HEK293 (cell line): ENCODE data around the gene ZNF692.

Experiments
- CTCF ChIA-PET: fragments of 350-600 bp; formaldehyde crosslinking; extraction: SDS; loops from one replicate; lab custom pipeline; 2021; ENCODE audit warnings: antibody characterized with exemption; lab: Yijun Ruan, JAX
- POLR2A ChIA-PET: fragments of 300-600 bp; formaldehyde crosslinking; extraction: SDS; loops from one replicate; lab custom pipeline; 2020; ENCODE audit warnings: antibody characterized with exemption, inconsistent platforms; lab: Yijun Ruan, JAX
- H3K27ac ChIP-seq: fragments of 200-500 bp; sonication (Bioruptor generic); 2 replicates; pipeline ENCODE4 v1.5.1; 2014; ENCODE audit warnings: low read depth, low read length, control low read depth, inconsistent platforms; ENCODE audit errors: extremely low read depth
- H3K36me3 ChIP-seq, 2 experiments: fragments of 200-500 bp in 1 of 2; sonication (Bioruptor generic) in 1 of 2; 1 replicate in 1 of 2; 2 replicates in 1 of 2; pipeline ENCODE4 v1.5.1; 2014 to 2017; ENCODE audit warnings: inconsistent platforms in 2 of 2, low read length in 2 of 2; ENCODE audit not compliant: control insufficient read depth in 2 of 2, insufficient read depth in 1 of 2
- H3K4me1 ChIP-seq: fragments of 200-500 bp; sonication (Bioruptor generic); 2 replicates; pipeline ENCODE4 v1.5.1; 2014; ENCODE audit warnings: mild to moderate bottlenecking, low read length, inconsistent platforms; ENCODE audit not compliant: control insufficient read depth, insufficient read depth
- H3K4me3 ChIP-seq: 2 replicates; pipeline ENCODE4 v1.5.1; 2011; ENCODE audit warnings: low read depth, mild to moderate bottlenecking, control low read depth, low read length, moderate library complexity
- H3K9me3 ChIP-seq: fragments of 200-500 bp; sonication (Bioruptor generic); 2 replicates; pipeline ENCODE4 v1.5.1; 2014; ENCODE audit warnings: low read depth, low read length, inconsistent platforms; ENCODE audit not compliant: control insufficient read depth, insufficient read depth
- ATF2 ChIP-seq: fragments of 450-650 bp; formaldehyde crosslinking; IDR thresholded peaks from 2 replicates; pipeline ENCODE4 v1.5.1; 2016; ENCODE audit warnings: missing biosample characterization, missing genetic modification characterization, low read depth
- EGR2 ChIP-seq: fragments of 450-650 bp; formaldehyde crosslinking; IDR thresholded peaks from 2 replicates; pipeline ENCODE4 v1.5.1; 2016; ENCODE audit warnings: low read depth, missing biosample characterization, missing genetic modification characterization
- IKZF3 ChIP-seq: fragments of 450-650 bp; IDR thresholded peaks from 2 replicates; pipeline ENCODE4 v1.5.0; 2018; ENCODE audit warnings: missing biosample characterization, mild to moderate bottlenecking, missing genetic modification characterization, moderate library complexity
- MEIS1 ChIP-seq: sonication (generic); formaldehyde crosslinking; IDR thresholded peaks from 2 replicates; pipeline ENCODE4 v1.8.1; 2022; ENCODE audit warnings: missing genetic modification reagents, mild to moderate bottlenecking, borderline replicate concordance
- TCF7L2 ChIP-seq: IDR thresholded peaks from 2 replicates; pipeline ENCODE4 v1.6.1; 2011; ENCODE audit warnings: low read depth, mild to moderate bottlenecking, inconsistent platforms, low read length, moderate library complexity, borderline replicate concordance
- ZBTB17 ChIP-seq: fragments of 450-650 bp; formaldehyde crosslinking; IDR thresholded peaks from 2 replicates; pipeline ENCODE4 v1.5.1; 2016; ENCODE audit warnings: missing biosample characterization, missing genetic modification characterization
- ZNF302 ChIP-seq: fragments of 450-650 bp; formaldehyde crosslinking; IDR thresholded peaks from 2 replicates; pipeline ENCODE4 v1.5.1; 2016; ENCODE audit warnings: missing biosample characterization, missing genetic modification characterization, low read depth
- ZNF48 ChIP-seq: fragments of 450-650 bp; formaldehyde crosslinking; IDR thresholded peaks from 2 replicates; pipeline ENCODE4 v1.5.1; 2016; ENCODE audit warnings: missing biosample characterization, missing genetic modification characterization
- ZNF629 ChIP-seq: fragments of 450-650 bp; formaldehyde crosslinking; IDR thresholded peaks from 2 replicates; pipeline ENCODE4 v1.5.1; 2017; ENCODE audit warnings: missing biosample characterization, missing genetic modification characterization
- ZNF830 ChIP-seq: fragments of 450-650 bp; IDR thresholded peaks from 2 replicates; pipeline ENCODE4 v1.5.0; 2018; ENCODE audit warnings: missing biosample characterization, missing genetic modification characterization, low read depth, mild to moderate bottlenecking, moderate library complexity
- TF ChIP-seq, protein P1 (sequence below): fragments of 450-650 bp; formaldehyde crosslinking; IDR thresholded peaks from 2 replicates; pipeline ENCODE4 v1.5.1; 2016; ENCODE audit warnings: missing biosample characterization, missing genetic modification characterization
- TF ChIP-seq, protein P2 (sequence below): fragments of 450-650 bp; formaldehyde crosslinking; IDR thresholded peaks from 2 replicates; pipeline ENCODE4 v1.5.1; 2016; ENCODE audit warnings: missing biosample characterization, missing genetic modification characterization
- TF ChIP-seq, protein P3 (sequence below): fragments of 450-650 bp; formaldehyde crosslinking; IDR thresholded peaks from 2 replicates; pipeline ENCODE4 v1.5.1; 2016; ENCODE audit warnings: missing biosample characterization, missing genetic modification characterization
- TF ChIP-seq, protein P4 (sequence below): fragments of 450-650 bp; formaldehyde crosslinking; IDR thresholded peaks from 2 replicates; pipeline ENCODE4 v1.5.1; 2017; ENCODE audit warnings: missing biosample characterization, missing genetic modification characterization

The ZNF692 gene

DNA sequence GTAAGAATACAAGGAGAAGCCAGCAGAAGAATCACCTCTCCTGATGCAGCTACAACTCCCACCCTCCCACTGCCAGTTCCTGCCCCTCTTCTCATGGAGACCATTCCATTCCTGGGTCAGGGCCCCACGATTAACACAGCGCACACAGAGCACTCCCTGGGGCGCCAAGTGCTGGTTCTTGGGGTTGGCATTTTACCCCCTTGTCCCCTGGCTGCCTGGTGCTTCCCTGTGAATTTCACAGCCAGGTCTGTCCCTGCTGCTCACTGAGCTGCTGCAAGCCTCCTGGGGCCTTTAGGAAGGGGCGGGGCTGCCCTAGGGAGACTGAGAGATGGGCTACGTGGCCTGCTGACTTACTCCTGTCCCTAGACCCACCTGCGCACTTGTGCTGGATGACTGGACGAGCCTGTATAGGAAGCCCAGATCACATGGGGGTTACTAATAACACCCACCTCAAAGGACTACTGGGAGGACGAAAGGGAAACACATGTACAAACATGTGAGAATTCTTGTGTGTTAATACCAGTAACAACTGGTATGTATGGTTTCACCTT, 16.0 kb downstream of the ZNF692 start:
- TF ChIP-seq, protein P1, sequence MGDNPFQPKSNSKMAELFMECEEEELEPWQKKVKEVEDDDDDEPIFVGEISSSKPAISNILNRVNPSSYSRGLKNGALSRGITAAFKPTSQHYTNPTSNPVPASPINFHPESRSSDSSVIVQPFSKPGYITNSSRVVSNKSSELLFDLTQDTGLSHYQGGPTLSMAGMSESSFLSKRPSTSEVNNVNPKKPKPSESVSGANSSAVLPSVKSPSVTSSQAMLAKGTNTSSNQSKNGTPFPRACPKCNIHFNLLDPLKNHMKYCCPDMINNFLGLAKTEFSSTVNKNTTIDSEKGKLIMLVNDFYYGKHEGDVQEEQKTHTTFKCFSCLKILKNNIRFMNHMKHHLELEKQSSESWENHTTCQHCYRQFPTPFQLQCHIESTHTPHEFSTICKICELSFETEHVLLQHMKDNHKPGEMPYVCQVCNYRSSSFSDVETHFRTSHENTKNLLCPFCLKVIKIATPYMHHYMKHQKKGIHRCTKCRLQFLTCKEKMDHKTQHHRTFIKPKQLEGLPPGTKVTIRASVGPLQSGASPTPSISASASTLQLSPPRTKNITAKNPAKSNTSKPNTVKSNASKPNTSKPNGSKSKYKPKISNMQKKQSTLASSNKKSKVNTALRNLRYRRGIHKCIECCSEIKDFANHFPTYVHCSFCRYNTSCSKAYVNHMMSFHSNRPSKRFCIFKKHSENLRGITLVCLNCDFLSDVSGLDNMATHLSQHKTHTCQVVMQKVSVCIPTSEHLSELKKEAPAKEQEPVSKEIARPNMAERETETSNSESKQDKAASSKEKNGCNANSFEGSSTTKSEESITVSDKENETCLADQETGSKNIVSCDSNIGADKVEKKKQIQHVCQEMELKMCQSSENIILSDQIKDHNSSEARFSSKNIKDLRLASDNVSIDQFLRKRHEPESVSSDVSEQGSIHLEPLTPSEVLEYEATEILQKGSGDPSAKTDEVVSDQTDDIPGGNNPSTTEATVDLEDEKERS (tag by site-specific recombination), result no peak
- TF ChIP-seq, protein P2, sequence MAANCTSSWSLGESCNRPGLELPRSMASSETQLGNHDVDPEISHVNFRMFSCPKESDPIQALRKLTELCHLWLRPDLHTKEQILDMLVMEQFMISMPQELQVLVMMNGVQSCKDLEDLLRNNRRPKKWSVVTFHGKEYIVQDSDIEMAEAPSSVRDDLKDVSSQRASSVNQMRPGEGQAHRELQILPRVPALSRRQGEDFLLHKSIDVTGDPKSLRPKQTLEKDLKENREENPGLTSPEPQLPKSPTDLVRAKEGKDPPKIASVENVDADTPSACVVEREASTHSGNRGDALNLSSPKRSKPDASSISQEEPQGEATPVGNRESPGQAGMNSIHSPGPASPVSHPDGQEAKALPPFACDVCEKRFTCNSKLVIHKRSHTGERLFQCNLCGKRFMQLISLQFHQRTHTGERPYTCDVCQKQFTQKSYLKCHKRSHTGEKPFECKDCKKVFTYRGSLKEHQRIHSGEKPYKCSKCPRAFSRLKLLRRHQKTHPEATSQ (tag by site-specific recombination), result no peak
- TF ChIP-seq TCF7L2 (no peak), ZNF830 (no peak), MEIS1 (CRISPR knock-in tag) (no peak), ZNF629 (tag by site-specific recombination) (no peak), EGR2 (tag by site-specific recombination) (no peak), ATF2 (no peak), ZNF48 (tag by site-specific recombination) (no peak), ZNF302 (tag by site-specific recombination) (no peak), IKZF3 (no peak), ZBTB17 (tag by site-specific recombination) (no peak)
- TF ChIP-seq, protein P3, sequence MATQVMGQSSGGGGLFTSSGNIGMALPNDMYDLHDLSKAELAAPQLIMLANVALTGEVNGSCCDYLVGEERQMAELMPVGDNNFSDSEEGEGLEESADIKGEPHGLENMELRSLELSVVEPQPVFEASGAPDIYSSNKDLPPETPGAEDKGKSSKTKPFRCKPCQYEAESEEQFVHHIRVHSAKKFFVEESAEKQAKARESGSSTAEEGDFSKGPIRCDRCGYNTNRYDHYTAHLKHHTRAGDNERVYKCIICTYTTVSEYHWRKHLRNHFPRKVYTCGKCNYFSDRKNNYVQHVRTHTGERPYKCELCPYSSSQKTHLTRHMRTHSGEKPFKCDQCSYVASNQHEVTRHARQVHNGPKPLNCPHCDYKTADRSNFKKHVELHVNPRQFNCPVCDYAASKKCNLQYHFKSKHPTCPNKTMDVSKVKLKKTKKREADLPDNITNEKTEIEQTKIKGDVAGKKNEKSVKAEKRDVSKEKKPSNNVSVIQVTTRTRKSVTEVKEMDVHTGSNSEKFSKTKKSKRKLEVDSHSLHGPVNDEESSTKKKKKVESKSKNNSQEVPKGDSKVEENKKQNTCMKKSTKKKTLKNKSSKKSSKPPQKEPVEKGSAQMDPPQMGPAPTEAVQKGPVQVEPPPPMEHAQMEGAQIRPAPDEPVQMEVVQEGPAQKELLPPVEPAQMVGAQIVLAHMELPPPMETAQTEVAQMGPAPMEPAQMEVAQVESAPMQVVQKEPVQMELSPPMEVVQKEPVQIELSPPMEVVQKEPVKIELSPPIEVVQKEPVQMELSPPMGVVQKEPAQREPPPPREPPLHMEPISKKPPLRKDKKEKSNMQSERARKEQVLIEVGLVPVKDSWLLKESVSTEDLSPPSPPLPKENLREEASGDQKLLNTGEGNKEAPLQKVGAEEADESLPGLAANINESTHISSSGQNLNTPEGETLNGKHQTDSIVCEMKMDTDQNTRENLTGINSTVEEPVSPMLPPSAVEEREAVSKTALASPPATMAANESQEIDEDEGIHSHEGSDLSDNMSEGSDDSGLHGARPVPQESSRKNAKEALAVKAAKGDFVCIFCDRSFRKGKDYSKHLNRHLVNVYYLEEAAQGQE (tag by site-specific recombination), result no peak
- TF ChIP-seq, protein P4, sequence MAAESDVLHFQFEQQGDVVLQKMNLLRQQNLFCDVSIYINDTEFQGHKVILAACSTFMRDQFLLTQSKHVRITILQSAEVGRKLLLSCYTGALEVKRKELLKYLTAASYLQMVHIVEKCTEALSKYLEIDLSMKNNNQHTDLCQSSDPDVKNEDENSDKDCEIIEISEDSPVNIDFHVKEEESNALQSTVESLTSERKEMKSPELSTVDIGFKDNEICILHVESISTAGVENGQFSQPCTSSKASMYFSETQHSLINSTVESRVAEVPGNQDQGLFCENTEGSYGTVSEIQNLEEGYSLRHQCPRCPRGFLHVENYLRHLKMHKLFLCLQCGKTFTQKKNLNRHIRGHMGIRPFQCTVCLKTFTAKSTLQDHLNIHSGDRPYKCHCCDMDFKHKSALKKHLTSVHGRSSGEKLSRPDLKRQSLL (tag by site-specific recombination), result no peak
- ChIA-PET CTCF (no interaction called here), POLR2A (no interaction called here)
- Histone ChIP-seq H3K4me1 (no peaks in the 10 kb centered on the region), H3K4me3 (no peak overlapping the region), H3K9me3 (no peaks in the 10 kb centered on the region), H3K36me3 (peaks cover 0 to 49% of the 10 kb centered on the region in 2 experiments; a peak in 1 of 3 replicates), H3K27ac (no peak overlapping the region)
